A549 (cell line): ENCODE results near the gene RPP30.

Experiments
- CHD2 ChIP-seq: fragments of 150-350 bp; IDR thresholded peaks from 2 replicates; pipeline ENCODE4 v1.6.1; 2014; ENCODE audit warnings: low read length; ENCODE audit not compliant: partially characterized antibody
- ESRRA ChIP-seq: fragments of 150-350 bp; IDR thresholded peaks from 2 replicates; pipeline ENCODE4 v1.6.1; 2014; ENCODE audit warnings: mild to moderate bottlenecking, low read length, borderline replicate concordance
- FOSL2 ChIP-seq, 2 experiments: fragments of 450-650 bp in 1 of 2; fragments of >200 bp in 1 of 2; sonication (Bioruptor Twin) in 1 of 2; formaldehyde crosslinking; IDR thresholded peaks; 2 replicates each; pipeline versions ENCODE4 v1.5.0 to v1.6.1; 2016 to 2020; ENCODE audit warnings: mild to moderate bottlenecking in 1 of 2, moderate library complexity in 1 of 2
- HOXA7 ChIP-seq: fragments of 250-450 bp; sonication (Bioruptor Pico); IDR thresholded peaks from 2 replicates; pipeline ENCODE4 v1.5.0; 2020; ENCODE audit warnings: mild to moderate bottlenecking, moderate library complexity
- JUN ChIP-seq, 2 experiments: fragments of >200 bp; sonication (Bioruptor Twin); formaldehyde crosslinking; IDR thresholded peaks; 2 replicates in 1 of 2; 3 replicates in 1 of 2; pipeline ENCODE4 v1.6.1; 2016 to 2017
- JUNB ChIP-seq: fragments of >200 bp; sonication (Bioruptor Twin); formaldehyde crosslinking; IDR thresholded peaks from 2 replicates; pipeline ENCODE4 v1.6.1; 2016
- POLR2A ChIP-seq: IDR thresholded peaks from 2 replicates; pipeline ENCODE4 v1.6.1; 2012; ENCODE audit warnings: mild to moderate bottlenecking, low read length
- RCOR1 ChIP-seq: fragments of 150-350 bp; IDR thresholded peaks from 2 replicates; pipeline ENCODE4 v1.6.1; 2014; ENCODE audit warnings: antibody characterized with exemption, low read length, low read depth
- RFX5 ChIP-seq: fragments of 450-650 bp; IDR thresholded peaks from 2 replicates; pipeline ENCODE4 v1.7.1; 2014; ENCODE audit warnings: antibody characterized with exemption, mild to moderate bottlenecking, moderate library complexity
- TP53 ChIP-seq: fragments of 250-450 bp; sonication (Bioruptor Pico); IDR thresholded peaks from 2 replicates; pipeline ENCODE4 v1.5.0; 2021; ENCODE audit warnings: mild to moderate bottlenecking, moderate library complexity
- TF ChIP-seq, protein P1 (sequence below): fragments of 150-350 bp; IDR thresholded peaks from 2 replicates; pipeline ENCODE4 v1.6.1; 2014; ENCODE audit warnings: low read depth, mild to moderate bottlenecking, low read length
- TF ChIP-seq, protein P2 (sequence below): IDR thresholded peaks from 2 replicates; pipeline ENCODE4 v1.6.1; 2012
- TF ChIP-seq, protein P3 (sequence below): fragments of >200 bp; sonication (Bioruptor Twin); formaldehyde crosslinking; IDR thresholded peaks from 3 replicates; pipeline ENCODE4 v1.6.1; 2016
- TF ChIP-seq, protein P4 (sequence below): fragments of >200 bp; sonication (Bioruptor Twin); formaldehyde crosslinking; IDR thresholded peaks from 3 replicates; pipeline ENCODE4 v1.5.1; 2016

DNA sequence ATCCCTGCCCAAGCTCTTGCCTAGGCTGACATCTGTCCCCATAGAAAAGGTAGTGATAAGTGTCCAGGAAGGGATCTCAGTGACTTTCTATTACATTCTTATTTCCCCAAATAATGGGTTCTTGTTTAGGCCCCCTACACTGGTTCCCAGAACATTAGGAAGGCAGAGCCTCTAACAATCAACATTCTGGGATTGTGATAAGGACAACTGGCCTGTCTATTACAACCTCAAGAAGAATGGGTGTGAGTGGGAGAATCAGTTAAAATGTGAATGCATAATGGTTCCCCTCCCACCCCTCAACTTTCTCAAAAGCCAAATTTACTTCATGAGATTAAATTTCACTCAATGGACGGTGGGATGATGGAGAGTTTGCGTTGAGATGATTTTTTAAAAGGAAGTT is 55.5 kb downstream of the RPP30 start:
- no peak for TF ChIP-seq RFX5
- TF ChIP-seq, protein P1, sequence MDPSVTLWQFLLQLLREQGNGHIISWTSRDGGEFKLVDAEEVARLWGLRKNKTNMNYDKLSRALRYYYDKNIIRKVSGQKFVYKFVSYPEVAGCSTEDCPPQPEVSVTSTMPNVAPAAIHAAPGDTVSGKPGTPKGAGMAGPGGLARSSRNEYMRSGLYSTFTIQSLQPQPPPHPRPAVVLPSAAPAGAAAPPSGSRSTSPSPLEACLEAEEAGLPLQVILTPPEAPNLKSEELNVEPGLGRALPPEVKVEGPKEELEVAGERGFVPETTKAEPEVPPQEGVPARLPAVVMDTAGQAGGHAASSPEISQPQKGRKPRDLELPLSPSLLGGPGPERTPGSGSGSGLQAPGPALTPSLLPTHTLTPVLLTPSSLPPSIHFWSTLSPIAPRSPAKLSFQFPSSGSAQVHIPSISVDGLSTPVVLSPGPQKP = no peak
- TF ChIP-seq JUNB = no peak
- TF ChIP-seq, protein P2, sequence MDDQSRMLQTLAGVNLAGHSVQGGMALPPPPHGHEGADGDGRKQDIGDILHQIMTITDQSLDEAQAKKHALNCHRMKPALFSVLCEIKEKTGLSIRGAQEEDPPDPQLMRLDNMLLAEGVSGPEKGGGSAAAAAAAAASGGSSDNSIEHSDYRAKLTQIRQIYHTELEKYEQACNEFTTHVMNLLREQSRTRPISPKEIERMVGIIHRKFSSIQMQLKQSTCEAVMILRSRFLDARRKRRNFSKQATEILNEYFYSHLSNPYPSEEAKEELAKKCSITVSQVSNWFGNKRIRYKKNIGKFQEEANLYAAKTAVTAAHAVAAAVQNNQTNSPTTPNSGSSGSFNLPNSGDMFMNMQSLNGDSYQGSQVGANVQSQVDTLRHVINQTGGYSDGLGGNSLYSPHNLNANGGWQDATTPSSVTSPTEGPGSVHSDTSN = no peak
- no peak for TF ChIP-seq HOXA7
- TF ChIP-seq, protein P3, sequence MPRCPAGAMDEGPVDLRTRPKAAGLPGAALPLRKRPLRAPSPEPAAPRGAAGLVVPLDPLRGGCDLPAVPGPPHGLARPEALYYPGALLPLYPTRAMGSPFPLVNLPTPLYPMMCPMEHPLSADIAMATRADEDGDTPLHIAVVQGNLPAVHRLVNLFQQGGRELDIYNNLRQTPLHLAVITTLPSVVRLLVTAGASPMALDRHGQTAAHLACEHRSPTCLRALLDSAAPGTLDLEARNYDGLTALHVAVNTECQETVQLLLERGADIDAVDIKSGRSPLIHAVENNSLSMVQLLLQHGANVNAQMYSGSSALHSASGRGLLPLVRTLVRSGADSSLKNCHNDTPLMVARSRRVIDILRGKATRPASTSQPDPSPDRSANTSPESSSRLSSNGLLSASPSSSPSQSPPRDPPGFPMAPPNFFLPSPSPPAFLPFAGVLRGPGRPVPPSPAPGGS = no peak
- TF ChIP-seq, protein P4, sequence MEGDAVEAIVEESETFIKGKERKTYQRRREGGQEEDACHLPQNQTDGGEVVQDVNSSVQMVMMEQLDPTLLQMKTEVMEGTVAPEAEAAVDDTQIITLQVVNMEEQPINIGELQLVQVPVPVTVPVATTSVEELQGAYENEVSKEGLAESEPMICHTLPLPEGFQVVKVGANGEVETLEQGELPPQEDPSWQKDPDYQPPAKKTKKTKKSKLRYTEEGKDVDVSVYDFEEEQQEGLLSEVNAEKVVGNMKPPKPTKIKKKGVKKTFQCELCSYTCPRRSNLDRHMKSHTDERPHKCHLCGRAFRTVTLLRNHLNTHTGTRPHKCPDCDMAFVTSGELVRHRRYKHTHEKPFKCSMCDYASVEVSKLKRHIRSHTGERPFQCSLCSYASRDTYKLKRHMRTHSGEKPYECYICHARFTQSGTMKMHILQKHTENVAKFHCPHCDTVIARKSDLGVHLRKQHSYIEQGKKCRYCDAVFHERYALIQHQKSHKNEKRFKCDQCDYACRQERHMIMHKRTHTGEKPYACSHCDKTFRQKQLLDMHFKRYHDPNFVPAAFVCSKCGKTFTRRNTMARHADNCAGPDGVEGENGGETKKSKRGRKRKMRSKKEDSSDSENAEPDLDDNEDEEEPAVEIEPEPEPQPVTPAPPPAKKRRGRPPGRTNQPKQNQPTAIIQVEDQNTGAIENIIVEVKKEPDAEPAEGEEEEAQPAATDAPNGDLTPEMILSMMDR = no peak
- no peak for TF ChIP-seq RCOR1
- no peak for TF ChIP-seq TP53 (CRISPR knock-in tag)
- TF ChIP-seq POLR2A = no peak
- TF ChIP-seq FOSL2 (IDR thresholded peaks at IDR 0.05) = no peak
- TF ChIP-seq FOSL2 (CRISPR knock-in tag; IDR thresholded peaks at IDR 0.05) = no peak
- no peak for TF ChIP-seq CHD2
- TF ChIP-seq ESRRA = no peak
- no peak for TF ChIP-seq JUN (IDR thresholded peaks at IDR 0.05)
